Caco-2 (cell line): ENCODE measurements around the gene MYO19. TPM values are rescaled to one million over a fixed set of nuclear protein-coding genes. Genes with fewer than 3 reads are reported as not detected.

Experiments used
- BruUV-seq: library from RNA; stranded (reverse); fragments of 400-500 nt; replicated peaks from 2 replicates; lab custom pipeline; 2021; lab: Mats Ljungman, UMichigan
- CTCF ChIA-PET: fragments of 300-600 bp; sonication (Branson Sonifier 250); formaldehyde crosslinking; loops from one replicate; lab custom pipeline; 2022; ENCODE audit warnings: antibody characterized with exemption; lab: Charles Lee
- POLR2A ChIA-PET: fragments of 300-600 bp; sonication (Branson Sonifier 250); formaldehyde crosslinking; loops from one replicate; lab custom pipeline; 2022; ENCODE audit warnings: antibody characterized with exemption; lab: Charles Lee
- DNase-seq, 2 experiments: peaks; one replicate each; pipeline versions ENCODE4 v3.0.0 to v3.0.0-alpha.2; 2020 to 2022
- H3K27me3 ChIP-seq: replicated peaks from 2 replicates; pipeline ENCODE4 v1.6.0; 2011; ENCODE audit warnings: low read length; ENCODE audit not compliant: control insufficient read depth, insufficient read depth
- H3K36me3 ChIP-seq: 2 replicates; pipeline ENCODE4 v1.5.1; 2011; ENCODE audit warnings: low read length; ENCODE audit not compliant: control insufficient read depth, insufficient read depth
- H3K4me1 ChIP-seq: fragments of 250-450 bp; sonication (Bioruptor Pico); 2 replicates; pipeline ENCODE4 v1.5.1; 2020; ENCODE audit warnings: mild to moderate bottlenecking
- H3K4me3 ChIP-seq: 2 replicates; pipeline ENCODE4 v1.5.1; 2011; ENCODE audit warnings: low read depth, mild to moderate bottlenecking, control low read depth, low read length
- H3K9me3 ChIP-seq: fragments of 250-450 bp; sonication (Bioruptor Pico); 2 replicates; pipeline ENCODE4 v1.5.1; 2020; ENCODE audit warnings: mild to moderate bottlenecking, moderate library complexity
- H3K27ac Mint-ChIP-seq: one replicate; pipeline ENCODE4 v1.8.0; 2022; ENCODE audit warnings: mixed read lengths; ENCODE audit not compliant: unreplicated experiment
- H3K27me3 Mint-ChIP-seq: one replicate; pipeline ENCODE4 v1.8.0; 2022; ENCODE audit warnings: mixed read lengths; ENCODE audit not compliant: insufficient read depth, unreplicated experiment
- H3K36me3 Mint-ChIP-seq: one replicate; pipeline ENCODE4 v1.8.0; 2022; ENCODE audit warnings: mild to moderate bottlenecking, mixed read lengths; ENCODE audit not compliant: insufficient read depth, unreplicated experiment
- H3K4me1 Mint-ChIP-seq: one replicate; pipeline ENCODE4 v1.8.0; 2022; ENCODE audit warnings: low read depth, mixed read lengths; ENCODE audit not compliant: unreplicated experiment
- H3K4me3 Mint-ChIP-seq: one replicate; pipeline ENCODE4 v1.8.0; 2022; ENCODE audit warnings: mild to moderate bottlenecking, moderate library complexity, mixed read lengths; ENCODE audit not compliant: unreplicated experiment
- H3K9me3 Mint-ChIP-seq: one replicate; pipeline ENCODE4 v1.8.0; 2022; ENCODE audit warnings: mixed read lengths; ENCODE audit not compliant: unreplicated experiment
- CTCF ChIP-seq, 2 experiments: fragments of 200-600 bp in 1 of 2; IDR thresholded peaks; 1 replicate in 1 of 2; 2 replicates in 1 of 2; pipeline versions ENCODE4 v1.5.1 to v1.8.0; 2011 to 2022; ENCODE audit warnings: antibody characterized with exemption in 1 of 2, control low read depth in 1 of 2, inconsistent platforms in 1 of 2, low read depth in 1 of 2, low read length in 1 of 2, mild to moderate bottlenecking in 1 of 2, moderate library complexity in 1 of 2; ENCODE audit not compliant: insufficient read depth in 1 of 2, severe bottlenecking in 1 of 2, unreplicated experiment in 1 of 2
- intact Hi-C: fragments of 100-400 bp; cut with micrococcal nuclease; formaldehyde crosslinking; loops from one replicate; pipeline ENCODE4 v1.10.0; 2022; ENCODE audit not compliant: unreplicated experiment
- total RNA-seq: library from RNA; stranded (reverse); gene quantifications from 2 replicates; pipeline ENCODE4 v1.2.3, GENCODE V29; 2022

Gene MYO19
- total RNA-seq, 1 experiment from 2014 or later: 153 TPM

DNA sequence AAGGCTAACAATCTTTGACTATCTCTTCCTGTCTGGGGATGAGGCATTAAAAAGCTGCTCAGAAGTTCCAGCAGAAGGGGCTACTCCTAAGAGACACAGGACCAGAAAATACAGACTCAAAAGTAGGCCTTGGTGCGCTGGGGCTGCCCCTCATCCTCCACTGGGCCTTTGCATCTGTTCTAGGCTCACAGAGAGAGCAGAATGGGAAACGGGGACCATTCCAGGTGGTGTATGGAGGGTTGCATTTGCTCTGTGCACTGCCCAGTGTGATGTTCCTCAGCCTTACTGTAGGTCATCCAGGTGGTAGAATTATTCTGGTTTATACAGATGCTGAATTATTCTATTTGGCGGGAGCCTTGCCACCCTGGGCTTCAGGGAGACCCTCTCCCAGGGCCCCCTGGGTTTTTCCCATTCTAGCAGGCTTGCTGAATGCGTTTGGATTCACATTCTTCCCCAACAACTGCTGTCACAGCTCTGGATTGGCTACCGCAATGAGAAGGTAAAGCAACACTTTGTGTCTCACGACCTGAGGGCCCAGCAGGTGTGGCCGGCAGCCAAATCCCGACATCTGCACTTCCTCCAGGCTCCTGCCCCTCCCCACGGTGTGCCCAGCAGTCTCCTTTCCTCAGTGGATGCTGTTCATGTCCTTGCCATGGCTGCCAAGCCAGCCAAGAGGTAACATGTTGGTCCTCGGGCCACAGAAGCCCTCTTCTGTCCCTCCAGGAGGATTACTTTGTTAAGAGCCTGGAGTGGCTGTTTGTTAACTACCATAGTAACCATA is 73.1 kb downstream of the MYO19 start:
- no peak for DNase-seq
- Mint-ChIP-seq H3K27me3 (peaks cover 25% of the 10 kb centered on the region), H3K9me3 (no peaks in the 10 kb centered on the region), H3K36me3 (no peaks in the 10 kb centered on the region), H3K4me3 (no peak overlapping the region), H3K4me1 (no peaks in the 10 kb centered on the region), H3K27ac (no peak overlapping the region)
- no peaks in the 10 kb centered on the region for H3K36me3 ChIP-seq
- no peak overlapping the region for H3K4me3 ChIP-seq
- POLR2A ChIA-PET: no interaction called here
- H3K27me3 ChIP-seq: no peaks in the 10 kb centered on the region
- intact Hi-C loops: no loop called here
- BruUV-seq: no TSS peak
- no peaks in the 10 kb centered on the region for H3K9me3 ChIP-seq
- TF ChIP-seq CTCF (IDR thresholded peaks at IDR 0.05; ENCODE audit: insufficient read depth in 1 of 2, low read depth in 1 of 2, low read length in 1 of 2, severe bottlenecking in 1 of 2, unreplicated experiment in 1 of 2): no peak
- no peaks in the 10 kb centered on the region for H3K4me1 ChIP-seq
- CTCF ChIA-PET: no interaction called here

DNA sequence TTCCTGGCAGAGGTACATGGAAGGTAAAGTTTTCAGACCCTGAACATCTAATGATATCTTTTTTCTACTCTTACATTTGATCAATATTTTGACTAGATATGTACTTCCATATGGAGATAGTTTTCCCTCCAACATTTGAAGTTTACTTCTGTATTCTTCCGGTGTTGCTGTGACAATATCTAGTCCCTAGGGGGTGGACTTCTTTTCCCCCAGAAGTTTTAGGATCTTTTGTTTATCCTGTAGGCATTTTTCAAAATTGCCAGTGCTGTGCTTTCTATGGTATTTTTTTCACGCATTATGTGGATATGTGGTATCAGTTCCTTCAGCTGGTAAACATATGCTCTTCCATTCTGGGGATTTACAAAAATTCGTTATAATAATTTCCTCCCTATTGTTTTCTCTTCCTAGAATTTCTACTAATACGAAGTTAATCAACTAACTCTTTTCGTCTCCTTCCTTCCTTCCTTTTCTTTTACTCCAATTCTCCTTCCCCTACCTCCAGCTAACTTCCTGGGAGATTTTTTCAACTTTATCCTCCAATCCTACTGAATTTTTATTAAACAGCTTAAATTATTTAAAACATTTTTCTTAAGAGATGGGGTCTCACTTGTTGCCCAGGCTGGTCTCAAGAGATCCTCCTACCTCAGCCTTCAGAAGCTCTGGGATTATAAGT is 74.3 kb downstream of the MYO19 start:
- H3K27ac Mint-ChIP-seq: no peak overlapping the region
- no peak overlapping the region for H3K4me3 Mint-ChIP-seq
- H3K4me1 ChIP-seq: no peaks in the 10 kb centered on the region
- H3K9me3 ChIP-seq: no peaks in the 10 kb centered on the region
- no peaks in the 10 kb centered on the region for H3K36me3 Mint-ChIP-seq
- intact Hi-C loops: no loop called here
- H3K27me3 ChIP-seq: no peaks in the 10 kb centered on the region
- CTCF ChIA-PET: no interaction called here
- TF ChIP-seq CTCF (IDR thresholded peaks at IDR 0.05; ENCODE audit: insufficient read depth in 1 of 2, low read depth in 1 of 2, low read length in 1 of 2, severe bottlenecking in 1 of 2, unreplicated experiment in 1 of 2): no peak
- no peaks in the 10 kb centered on the region for H3K9me3 Mint-ChIP-seq
- no TSS peak for BruUV-seq
- H3K36me3 ChIP-seq: no peaks in the 10 kb centered on the region
- H3K4me3 ChIP-seq: no peak overlapping the region
- H3K27me3 Mint-ChIP-seq: peaks cover 21% of the 10 kb centered on the region
- no peaks in the 10 kb centered on the region for H3K4me1 Mint-ChIP-seq
- DNase-seq: no peak
- POLR2A ChIA-PET: no interaction called here

GRCh38 chr17:36459601-36460000 is 75.1 kb downstream of the MYO19 start:
- no peaks in the 10 kb centered on the region for H3K36me3 ChIP-seq
- BruUV-seq: no TSS peak
- POLR2A ChIA-PET: no interaction called here
- intact Hi-C loops: no loop called here
- peaks cover 21% of the 10 kb centered on the region for H3K27me3 Mint-ChIP-seq
- no peak overlapping the region for H3K4me3 Mint-ChIP-seq
- H3K27me3 ChIP-seq: no peaks in the 10 kb centered on the region
- CTCF ChIA-PET: no interaction called here
- H3K9me3 Mint-ChIP-seq: no peaks in the 10 kb centered on the region
- H3K36me3 Mint-ChIP-seq: no peaks in the 10 kb centered on the region
- H3K4me1 ChIP-seq: no peaks in the 10 kb centered on the region
- no peaks in the 10 kb centered on the region for H3K9me3 ChIP-seq
- DNase-seq: no peak
- H3K4me1 Mint-ChIP-seq: no peaks in the 10 kb centered on the region
- no peak for TF ChIP-seq CTCF (IDR thresholded peaks at IDR 0.05; ENCODE audit: insufficient read depth in 1 of 2, low read depth in 1 of 2, low read length in 1 of 2, severe bottlenecking in 1 of 2, unreplicated experiment in 1 of 2)
- H3K27ac Mint-ChIP-seq: no peak overlapping the region
- no peak overlapping the region for H3K4me3 ChIP-seq
